ENCODE data around the gene KCNH4.

DNA sequence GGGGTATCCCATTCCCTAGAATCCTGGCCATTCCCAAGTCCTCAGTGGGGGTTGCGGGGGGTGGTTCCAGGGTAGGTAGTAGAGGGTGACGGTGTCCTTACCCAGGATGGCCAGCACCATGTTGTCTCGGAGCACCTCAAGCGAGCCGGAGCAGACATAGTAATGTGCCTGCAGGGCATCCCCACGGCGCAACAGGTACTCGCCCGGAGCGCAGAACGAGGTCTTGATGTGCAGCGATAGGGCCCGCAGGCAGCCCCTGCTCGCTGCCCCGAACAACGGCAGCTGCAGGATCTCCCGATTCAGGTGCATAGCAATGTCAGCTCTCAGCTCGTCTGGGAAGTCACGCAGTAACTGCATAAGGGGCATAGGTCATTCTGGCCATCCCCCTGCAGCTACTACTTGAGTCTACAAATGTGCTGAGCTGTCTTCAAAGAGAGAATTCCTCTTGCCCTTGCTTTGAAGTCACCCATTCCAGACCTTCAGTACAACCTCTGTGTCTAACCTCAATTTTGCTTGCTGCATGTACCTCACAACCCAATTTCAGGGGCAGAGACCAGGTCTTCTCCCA lies 14.7 kb downstream of the KCNH4 start:
- TF ChIP-seq, protein P1, sequence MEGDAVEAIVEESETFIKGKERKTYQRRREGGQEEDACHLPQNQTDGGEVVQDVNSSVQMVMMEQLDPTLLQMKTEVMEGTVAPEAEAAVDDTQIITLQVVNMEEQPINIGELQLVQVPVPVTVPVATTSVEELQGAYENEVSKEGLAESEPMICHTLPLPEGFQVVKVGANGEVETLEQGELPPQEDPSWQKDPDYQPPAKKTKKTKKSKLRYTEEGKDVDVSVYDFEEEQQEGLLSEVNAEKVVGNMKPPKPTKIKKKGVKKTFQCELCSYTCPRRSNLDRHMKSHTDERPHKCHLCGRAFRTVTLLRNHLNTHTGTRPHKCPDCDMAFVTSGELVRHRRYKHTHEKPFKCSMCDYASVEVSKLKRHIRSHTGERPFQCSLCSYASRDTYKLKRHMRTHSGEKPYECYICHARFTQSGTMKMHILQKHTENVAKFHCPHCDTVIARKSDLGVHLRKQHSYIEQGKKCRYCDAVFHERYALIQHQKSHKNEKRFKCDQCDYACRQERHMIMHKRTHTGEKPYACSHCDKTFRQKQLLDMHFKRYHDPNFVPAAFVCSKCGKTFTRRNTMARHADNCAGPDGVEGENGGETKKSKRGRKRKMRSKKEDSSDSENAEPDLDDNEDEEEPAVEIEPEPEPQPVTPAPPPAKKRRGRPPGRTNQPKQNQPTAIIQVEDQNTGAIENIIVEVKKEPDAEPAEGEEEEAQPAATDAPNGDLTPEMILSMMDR (IDR thresholded peaks at IDR 0.05): no peak
- TF ChIP-seq POLR2AphosphoS5 (IDR thresholded peaks at IDR 0.05): no peak
- TF ChIP-seq POLR2A (IDR thresholded peaks at IDR 0.05): no peak

Measured in transverse colon (tissue), 4 donors.